GM21529 (cell line): ENCODE results near the gene DYRK1A.

Experiments used
- ATAC-seq: cut with Tn5 transposase; IDR thresholded peaks from one replicate; pipeline ENCODE4 v1.9.1; 2021; ENCODE audit not compliant: unreplicated experiment

DYRK1A gene

DNA sequence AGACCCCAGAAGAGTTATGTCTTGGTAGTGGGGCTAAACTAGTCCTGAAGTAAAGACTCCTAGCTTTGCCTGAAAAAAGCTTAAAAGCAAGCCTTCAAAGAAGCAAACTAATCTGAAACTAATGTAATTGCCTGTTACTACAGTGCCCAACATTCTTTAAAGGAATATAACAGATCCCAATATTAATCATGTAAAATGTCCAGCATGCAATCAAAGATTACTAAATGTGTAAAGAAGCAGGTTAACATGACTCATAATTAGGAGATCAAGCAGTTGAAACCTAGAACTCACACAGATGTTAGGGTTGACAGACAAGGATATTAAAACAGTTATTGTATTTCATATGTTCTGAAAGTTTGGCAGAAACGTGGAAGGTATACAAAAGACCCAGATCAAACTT is 17.8 kb downstream of the DYRK1A start:
- ATAC-seq, result no peak

- ATAC-seq, result no peak
Measured at GRCh38 chr21:37385179-37385765, 18.7 kb downstream of the DYRK1A start.

GRCh38 chr21:37386151-37386550 is 19.6 kb downstream of the DYRK1A start:
- ATAC-seq, result no peak

DNA sequence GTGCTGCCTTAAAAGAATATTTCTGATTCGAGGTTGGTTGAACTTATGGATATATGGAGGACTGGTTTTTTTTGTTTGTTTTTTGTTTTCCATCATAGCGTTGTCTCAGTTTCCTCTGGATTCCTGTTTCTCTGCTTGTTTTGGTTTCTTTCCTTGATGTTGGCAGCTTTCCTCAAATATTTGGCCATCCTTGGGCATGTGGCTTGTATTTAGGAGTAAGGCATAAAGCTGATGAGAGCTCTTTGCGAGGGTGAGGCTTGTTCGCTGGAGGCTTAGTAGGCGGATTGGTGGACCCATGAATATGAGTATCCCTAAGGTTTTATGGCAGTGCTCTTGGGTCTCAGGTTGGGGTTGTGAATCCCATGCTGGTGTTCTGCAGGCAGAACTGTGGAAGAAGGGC is 22.9 kb downstream of the DYRK1A start:
- ATAC-seq, result no peak

- ATAC-seq, result no peak
Measured at GRCh38 chr21:37391666-37392065, 25.1 kb downstream of the DYRK1A start.

DNA sequence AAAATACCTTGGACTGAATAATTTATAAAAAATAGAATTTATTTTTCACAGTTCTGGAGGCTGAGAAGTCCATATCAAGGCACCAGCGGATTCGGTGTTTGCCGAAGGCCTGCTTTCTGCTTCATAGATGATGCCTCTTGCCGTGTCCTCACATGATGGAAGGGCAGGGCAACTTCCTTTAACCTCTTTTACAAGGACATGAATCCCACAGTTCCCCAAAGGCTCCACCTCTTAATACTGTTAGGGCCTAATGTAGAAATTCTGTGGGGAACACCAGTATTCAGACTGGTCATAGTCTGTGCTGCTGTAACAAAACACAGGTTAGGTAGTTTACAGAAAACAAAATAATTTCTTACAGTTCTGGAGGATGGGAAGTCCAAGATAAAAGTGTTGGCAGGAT is 25.9 kb downstream of the DYRK1A start:
- ATAC-seq, result no peak

GRCh38 chr21:37393030-37393429 is 26.5 kb downstream of the DYRK1A start:
- ATAC-seq, result no peak

DNA sequence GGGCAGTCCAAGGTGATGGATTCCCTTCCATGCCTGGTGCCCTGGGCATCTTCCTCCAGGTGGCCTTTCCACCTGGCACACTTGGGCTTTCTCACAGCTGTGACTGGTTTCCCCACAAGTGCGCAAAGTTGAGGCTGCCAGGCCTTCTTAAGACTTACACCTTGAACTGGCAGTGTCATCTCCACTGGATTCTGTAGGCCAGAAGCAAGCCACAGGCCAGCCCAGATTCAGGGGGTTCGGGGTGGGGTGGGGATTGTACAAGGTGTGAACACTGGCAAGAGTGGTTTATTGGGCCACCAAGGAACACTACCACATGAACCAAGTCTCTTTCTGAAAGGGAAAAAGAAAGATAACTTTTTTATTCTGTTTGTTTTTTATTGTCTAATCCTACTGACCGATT is 27.2 kb downstream of the DYRK1A start:
- no peak for ATAC-seq

DNA sequence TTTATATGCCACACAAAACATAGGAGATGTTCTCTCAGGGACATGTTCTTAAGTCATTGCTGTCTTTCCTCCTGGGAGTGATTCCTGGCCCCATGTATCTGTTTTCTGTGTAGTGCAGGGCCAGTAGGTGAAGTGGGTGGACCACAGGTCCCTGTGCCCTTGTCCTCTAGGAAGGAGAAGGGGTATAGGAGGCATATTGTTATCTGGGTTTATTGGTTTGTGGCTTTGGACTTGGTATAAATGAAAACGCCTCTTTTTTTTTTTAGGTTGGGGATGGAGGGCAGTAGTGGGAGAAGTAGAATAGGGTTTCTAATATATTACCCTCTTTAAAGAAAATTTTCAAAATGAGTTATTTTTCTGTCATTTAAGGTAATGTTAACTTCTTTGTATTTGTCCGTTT is 29.4 kb downstream of the DYRK1A start:
- ATAC-seq, result no peak

GRCh38 chr21:37396855-37397254 is 30.3 kb downstream of the DYRK1A start:
- no peak for ATAC-seq

GRCh38 chr21:37398697-37399096 is 32.1 kb downstream of the DYRK1A start:
- ATAC-seq, result no peak

DNA sequence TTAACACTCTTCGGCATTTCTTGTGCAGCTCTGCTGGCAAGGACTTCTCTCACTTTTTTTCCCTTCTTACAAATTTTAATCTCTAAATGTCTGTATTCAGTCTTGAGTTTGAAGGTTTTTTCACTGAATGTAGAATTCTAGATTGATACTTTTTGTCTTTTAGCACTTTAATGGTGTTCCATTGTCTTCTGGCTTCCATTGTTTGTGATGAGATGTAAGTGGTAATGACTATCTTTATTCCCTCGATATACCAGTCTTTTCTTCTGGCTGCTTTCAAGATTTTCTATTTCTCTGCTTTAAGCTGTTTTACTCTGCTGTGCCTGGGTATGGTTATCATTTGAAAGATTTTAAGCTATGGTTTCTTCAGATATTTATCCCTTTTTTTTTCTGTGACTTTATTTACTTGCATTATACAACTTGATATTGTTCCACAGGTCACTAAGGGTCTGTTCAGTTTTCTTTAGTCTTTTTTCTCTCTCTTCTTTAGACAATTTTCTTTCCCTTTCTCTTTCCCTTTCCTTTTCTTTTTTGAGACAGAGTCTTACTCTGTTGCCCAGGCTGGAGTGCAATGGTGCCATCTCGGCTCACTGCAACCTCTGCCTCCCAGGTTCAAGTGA is 35.8 kb downstream of the DYRK1A start:
- ATAC-seq, result no peak

- no peak for ATAC-seq
Measured at GRCh38 chr21:37405629-37406028, 39.1 kb downstream of the DYRK1A start.

DNA sequence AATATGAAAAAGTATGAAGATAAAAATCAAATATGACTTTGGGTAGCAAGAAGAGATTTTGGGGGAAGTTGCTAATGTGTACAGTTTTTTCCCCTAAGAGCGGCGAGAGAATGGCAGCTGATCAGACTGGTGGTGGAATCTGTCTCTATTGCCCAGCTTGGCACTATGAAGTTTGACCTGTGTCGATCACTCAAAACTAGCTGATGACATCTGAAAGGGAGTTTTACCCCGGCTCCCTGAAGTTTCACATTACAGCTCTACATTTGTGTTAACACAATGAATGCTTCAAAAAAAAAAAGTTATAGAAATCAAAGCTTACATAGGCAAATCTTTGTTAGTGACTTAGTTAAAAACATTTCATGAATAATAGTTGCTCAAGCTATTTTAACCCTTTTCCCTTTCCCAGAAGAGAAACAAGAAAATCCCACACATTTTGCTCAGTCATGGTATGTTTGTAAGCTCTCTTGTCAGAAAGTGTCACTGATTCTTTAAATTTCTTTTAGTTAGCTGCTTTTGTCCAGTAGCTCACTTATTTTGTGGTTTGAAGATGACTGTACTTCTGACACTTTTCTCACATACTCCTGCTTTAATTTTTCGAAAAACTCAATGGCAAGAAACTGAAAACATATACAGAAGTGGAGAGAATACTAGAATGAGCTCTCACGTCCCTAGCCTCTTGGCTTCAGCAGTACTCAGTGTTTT is 41.3 kb downstream of the DYRK1A start:
- ATAC-seq, result peak; percentile 63

GRCh38 chr21:37408464-37409193 is 42.1 kb downstream of the DYRK1A start:
- no peak for ATAC-seq

GRCh38 chr21:37410639-37411038 is 44.1 kb downstream of the DYRK1A start:
- no peak for ATAC-seq

DNA sequence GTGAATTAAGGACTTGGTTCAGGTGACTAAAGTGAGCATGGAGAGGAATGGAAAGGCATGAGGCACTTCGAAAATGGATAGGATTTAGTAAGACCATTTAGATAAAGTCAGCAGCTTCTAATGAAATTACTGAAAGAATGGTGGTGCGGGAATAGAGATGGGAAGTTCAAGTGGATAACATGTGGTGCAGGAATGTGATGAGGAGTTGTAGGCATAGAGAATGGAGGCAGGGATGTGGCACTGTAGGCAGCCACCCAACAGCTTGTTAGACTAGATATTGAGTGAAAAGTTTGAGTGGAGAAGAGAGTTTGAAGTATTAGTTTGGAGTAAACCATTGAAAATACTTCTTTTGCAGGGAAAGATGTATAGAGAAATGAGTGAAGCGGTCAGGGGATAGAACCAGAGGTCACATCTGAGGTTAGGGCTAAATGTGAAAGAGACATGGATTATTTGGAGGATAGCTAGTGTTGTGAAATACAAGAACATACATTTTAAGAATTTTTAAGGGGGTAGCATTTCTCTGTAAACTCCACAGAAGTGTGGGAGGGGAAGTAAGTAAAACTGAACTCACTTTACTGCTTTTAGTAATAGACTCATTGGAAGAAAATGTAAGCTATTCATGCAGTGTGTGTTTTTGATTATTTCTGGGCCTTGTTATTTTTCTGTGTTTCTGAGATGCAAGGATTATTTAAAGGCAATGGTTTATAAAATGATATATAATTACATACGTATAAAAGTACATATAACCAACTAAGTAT is 46.2 kb downstream of the DYRK1A start:
- no peak for ATAC-seq

DNA sequence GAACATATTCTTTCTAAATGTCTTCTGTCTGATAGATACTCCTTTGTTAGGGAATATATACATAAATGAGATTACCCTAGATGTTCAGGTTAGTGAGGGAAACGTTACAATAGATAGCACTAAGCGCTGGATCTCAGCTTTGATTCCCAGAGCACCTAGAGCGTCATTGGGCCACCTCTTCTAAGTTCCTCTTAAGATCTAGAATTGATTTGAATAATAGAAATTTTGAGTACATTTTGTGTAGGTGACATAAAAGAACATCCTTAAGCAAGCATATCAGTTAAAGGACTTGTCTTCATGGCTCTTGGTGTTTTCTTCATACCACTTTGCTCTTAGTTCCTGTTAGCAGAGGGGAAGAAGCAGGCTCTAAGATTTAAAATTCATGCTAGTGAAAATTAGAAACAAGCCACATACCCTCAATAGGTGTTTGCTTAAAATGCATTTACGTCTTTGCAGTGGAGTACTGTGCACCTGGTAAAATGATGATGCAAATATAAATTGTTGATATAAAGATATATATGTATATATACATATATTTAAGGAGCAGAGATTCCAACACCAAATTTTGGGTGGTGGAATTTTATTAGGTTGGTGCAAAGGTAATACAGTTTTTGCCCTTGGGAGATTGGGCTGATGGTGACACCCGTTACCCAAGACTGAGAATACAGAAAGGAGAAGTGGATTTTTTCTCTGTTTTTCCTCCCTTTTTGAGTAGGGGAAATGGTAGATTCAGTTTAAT is 47.1 kb downstream of the DYRK1A start:
- ATAC-seq, result no peak

GRCh38 chr21:37414292-37415253 is 48.0 kb downstream of the DYRK1A start:
- ATAC-seq, result no peak
